ENCODE data around the gene ZNF697. TPM values are rescaled to one million over a fixed set of nuclear protein-coding genes. Genes with fewer than 3 reads are reported as not detected.
A peak's percentile ranks its signal among the peaks of the same experiment; 100 is the strongest.

Gene ZNF697
- total and polyA plus RNA-seq, 9 of the 15 experiments (the other 6 are each of a cell fraction or from before 2014, with no cell fraction given): 2.1 to 13.6 (median 8.3) TPM

DNA sequence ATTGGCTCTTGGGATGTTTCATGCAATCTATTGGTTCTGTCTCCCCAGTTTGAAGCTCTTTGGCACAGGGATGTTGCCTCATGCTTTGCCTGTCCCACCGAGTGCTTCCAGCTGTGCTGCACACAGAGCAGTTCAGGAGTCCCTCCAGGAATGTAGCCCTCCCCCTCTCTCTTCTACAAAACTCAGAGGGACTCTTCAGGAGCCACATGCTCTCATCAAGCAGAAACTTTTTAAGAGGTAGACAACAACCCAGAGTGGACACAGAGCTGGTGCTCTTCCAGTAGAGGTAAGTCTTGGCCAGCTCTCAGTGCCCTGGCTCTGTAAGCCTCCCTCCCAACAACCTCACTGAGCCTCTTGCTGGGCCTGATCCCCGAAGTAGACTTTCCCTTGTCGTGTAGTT, 11.6 kb upstream of the ZNF697 start (continued):
- TF ChIP-seq PYGO2 (tag; IDR thresholded peaks at IDR 0.05) (no peak), ZNF41 (CRISPR knock-in tag; conservative IDR thresholded peaks at IDR 0.05) (no peak), HDAC2 (IDR thresholded peaks at IDR 0.05) (no peak)
- TF ChIP-seq, protein P1, sequence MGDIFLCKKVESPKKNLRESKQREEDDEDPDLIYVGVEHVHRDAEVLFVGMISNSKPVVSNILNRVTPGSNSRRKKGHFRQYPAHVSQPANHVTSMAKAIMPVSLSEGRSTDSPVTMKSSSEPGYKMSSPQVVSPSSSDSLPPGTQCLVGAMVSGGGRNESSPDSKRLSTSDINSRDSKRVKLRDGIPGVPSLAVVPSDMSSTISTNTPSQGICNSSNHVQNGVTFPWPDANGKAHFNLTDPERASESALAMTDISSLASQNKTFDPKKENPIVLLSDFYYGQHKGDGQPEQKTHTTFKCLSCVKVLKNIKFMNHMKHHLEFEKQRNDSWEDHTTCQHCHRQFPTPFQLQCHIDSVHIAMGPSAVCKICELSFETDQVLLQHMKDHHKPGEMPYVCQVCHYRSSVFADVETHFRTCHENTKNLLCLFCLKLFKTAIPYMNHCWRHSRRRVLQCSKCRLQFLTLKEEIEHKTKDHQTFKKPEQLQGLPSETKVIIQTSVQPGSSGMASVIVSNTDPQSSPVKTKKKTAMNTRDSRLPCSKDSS (IDR thresholded peaks at IDR 0.05; ENCODE audit: low read depth, partially characterized antibody): no peak
- TF ChIP-seq, protein P2, sequence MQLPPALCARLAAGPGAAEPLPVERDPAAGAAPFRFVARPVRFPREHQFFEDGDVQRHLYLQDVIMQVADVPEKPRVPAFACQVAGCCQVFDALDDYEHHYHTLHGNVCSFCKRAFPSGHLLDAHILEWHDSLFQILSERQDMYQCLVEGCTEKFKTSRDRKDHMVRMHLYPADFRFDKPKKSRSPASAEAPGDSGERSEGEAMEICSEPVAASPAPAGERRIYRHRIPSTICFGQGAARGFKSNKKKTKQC (CRISPR knock-in tag; IDR thresholded peaks at IDR 0.05): no peak

DNA sequence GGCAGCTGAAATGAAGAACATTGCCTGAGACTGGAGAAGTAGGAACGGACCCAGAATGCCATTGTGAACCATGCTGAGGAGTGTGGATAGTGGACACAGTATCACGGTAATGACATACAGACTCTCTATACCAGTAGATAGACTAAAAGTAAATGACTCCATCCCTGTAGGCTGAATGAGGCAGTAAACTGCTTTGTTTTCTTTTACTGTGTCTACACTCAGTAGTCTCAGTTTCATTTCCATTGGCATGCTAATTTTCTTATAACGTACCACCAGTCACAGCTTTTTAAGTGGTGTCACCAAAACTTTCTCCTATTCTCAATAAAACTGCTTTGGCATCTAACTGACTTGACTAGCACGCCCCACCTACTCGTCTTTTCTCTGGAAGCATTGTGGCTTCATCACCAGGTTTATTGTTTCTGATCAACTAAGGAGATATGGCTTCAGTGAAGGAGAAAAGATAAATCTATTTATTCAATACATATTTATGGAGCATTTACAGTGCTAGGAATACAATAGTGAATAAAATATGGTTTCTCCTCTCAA, 8.4 kb upstream of the ZNF697 start:
- Histone ChIP-seq H3K4me1 (replicated peaks in 1 of 2; ENCODE audit: control insufficient read depth in 2 of 2, insufficient read depth in 2 of 2, low read length in 2 of 2) (no peaks in the 10 kb centered on the region; a peak in 3 of 5 replicates), H4K20me1 (replicated peaks; ENCODE audit: control insufficient read depth, insufficient read depth, low read length) (no peaks in the 10 kb centered on the region), H3K27ac (ENCODE audit: extremely low read depth, low read depth, low read length) (no peak overlapping the region), H3K9me3 (replicated peaks; ENCODE audit: control insufficient read depth, insufficient read depth, low read depth, low read length) (no peaks in the 10 kb centered on the region), H3K9me1 (ENCODE audit: control insufficient read depth, insufficient read depth, low read length) (no peaks in the 10 kb centered on the region), H2AFZ (ENCODE audit: low read depth, low read length) (no peak overlapping the region), H3K4me3 (no peak overlapping the region), H3K79me2 (ENCODE audit: control insufficient read depth, insufficient read depth, low read length) (no peaks in the 10 kb centered on the region), H3K27me3 (ENCODE audit: control insufficient read depth in 2 of 2, insufficient read depth in 2 of 2, low read length in 2 of 2) (peaks cover 20 to 28% of the 10 kb centered on the region in 2 experiments; a peak in 4 of 5 replicates), H3K9ac (ENCODE audit: insufficient read depth in 1 of 2, low read depth in 2 of 2, low read length in 2 of 2) (no peak overlapping the region), H3K4me2 (ENCODE audit: insufficient read depth, low read length) (no peak overlapping the region), H3K36me3 (ENCODE audit: control insufficient read depth, insufficient read depth, low read length) (no peaks in the 10 kb centered on the region)
- ChIA-PET POLR2A (interaction anchor here (1.0 to 1.2 kb wide), 4 partner anchors 8 to 22 kb away, joined by 3 to 4 read pairs (median 3); partner anchors contain the start of gene ZNF697), CTCF (ENCODE audit: low intra/inter-chr PET ratio) (no interaction called here)
- WGBS (ENCODE audit: insufficient coverage, low coverage, missing lambda C conversion rate): under 1% methylated on average over 5 of the region's 5 CpGs
- in situ Hi-C loops (cut with MboI): no loop called here
- FAIRE-seq (no peak), ATAC-seq (peak; percentile 31; the same call in 1 of the 3 replicates), DNase-seq (ENCODE audit: extremely low read depth in 1 of 4, low spot score in 3 of 4) (no peak)
- intact Hi-C loops (cut with micrococcal nuclease): no loop called here
- BruUV-seq (replicated peaks): no TSS peak
- TF ChIP-seq, protein P3, sequence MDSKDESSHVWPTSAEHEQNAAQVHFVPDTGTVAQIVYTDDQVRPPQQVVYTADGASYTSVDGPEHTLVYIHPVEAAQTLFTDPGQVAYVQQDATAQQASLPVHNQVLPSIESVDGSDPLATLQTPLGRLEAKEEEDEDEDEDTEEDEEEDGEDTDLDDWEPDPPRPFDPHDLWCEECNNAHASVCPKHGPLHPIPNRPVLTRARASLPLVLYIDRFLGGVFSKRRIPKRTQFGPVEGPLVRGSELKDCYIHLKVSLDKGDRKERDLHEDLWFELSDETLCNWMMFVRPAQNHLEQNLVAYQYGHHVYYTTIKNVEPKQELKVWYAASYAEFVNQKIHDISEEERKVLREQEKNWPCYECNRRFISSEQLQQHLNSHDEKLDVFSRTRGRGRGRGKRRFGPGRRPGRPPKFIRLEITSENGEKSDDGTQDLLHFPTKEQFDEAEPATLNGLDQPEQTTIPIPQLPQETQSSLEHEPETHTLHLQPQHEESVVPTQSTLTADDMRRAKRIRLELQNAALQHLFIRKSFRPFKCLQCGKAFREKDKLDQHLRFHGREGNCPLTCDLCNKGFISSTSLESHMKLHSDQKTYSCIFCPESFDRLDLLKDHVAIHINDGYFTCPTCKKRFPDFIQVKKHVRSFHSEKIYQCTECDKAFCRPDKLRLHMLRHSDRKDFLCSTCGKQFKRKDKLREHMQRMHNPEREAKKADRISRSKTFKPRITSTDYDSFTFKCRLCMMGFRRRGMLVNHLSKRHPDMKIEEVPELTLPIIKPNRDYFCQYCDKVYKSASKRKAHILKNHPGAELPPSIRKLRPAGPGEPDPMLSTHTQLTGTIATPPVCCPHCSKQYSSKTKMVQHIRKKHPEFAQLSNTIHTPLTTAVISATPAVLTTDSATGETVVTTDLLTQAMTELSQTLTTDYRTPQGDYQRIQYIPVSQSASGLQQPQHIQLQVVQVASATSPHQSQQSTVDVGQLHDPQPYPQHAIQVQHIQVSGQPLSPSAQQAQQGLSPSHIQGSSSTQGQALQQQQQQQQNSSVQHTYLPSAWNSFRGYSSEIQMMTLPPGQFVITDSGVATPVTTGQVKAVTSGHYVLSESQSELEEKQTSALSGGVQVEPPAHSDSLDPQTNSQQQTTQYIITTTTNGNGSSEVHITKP (IDR thresholded peaks at IDR 0.05; ENCODE audit: partially characterized antibody): no peak
- TF ChIP-seq TEAD4 (IDR thresholded peaks at IDR 0.05; ENCODE audit: low read length) (no peak), TEAD4 (CRISPR knock-in tag; IDR thresholded peaks at IDR 0.05; ENCODE audit: borderline replicate concordance) (no peak)
- TF ChIP-seq, protein P4, sequence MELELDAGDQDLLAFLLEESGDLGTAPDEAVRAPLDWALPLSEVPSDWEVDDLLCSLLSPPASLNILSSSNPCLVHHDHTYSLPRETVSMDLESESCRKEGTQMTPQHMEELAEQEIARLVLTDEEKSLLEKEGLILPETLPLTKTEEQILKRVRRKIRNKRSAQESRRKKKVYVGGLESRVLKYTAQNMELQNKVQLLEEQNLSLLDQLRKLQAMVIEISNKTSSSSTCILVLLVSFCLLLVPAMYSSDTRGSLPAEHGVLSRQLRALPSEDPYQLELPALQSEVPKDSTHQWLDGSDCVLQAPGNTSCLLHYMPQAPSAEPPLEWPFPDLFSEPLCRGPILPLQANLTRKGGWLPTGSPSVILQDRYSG (tag; conservative IDR thresholded peaks at IDR 0.05; ENCODE audit: low read depth): no peak
- TF ChIP-seq, protein P5, sequence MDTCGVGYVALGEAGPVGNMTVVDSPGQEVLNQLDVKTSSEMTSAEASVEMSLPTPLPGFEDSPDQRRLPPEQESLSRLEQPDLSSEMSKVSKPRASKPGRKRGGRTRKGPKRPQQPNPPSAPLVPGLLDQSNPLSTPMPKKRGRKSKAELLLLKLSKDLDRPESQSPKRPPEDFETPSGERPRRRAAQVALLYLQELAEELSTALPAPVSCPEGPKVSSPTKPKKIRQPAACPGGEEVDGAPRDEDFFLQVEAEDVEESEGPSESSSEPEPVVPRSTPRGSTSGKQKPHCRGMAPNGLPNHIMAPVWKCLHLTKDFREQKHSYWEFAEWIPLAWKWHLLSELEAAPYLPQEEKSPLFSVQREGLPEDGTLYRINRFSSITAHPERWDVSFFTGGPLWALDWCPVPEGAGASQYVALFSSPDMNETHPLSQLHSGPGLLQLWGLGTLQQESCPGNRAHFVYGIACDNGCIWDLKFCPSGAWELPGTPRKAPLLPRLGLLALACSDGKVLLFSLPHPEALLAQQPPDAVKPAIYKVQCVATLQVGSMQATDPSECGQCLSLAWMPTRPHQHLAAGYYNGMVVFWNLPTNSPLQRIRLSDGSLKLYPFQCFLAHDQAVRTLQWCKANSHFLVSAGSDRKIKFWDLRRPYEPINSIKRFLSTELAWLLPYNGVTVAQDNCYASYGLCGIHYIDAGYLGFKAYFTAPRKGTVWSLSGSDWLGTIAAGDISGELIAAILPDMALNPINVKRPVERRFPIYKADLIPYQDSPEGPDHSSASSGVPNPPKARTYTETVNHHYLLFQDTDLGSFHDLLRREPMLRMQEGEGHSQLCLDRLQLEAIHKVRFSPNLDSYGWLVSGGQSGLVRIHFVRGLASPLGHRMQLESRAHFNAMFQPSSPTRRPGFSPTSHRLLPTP (IDR thresholded peaks at IDR 0.05; ENCODE audit: borderline replicate concordance, extremely low read depth, insufficient read length): no peak
